GM12872 (cell line): ENCODE data around the gene GPC6.

ENCODE experiments used
- TF ChIP-seq, protein P1 (sequence below): IDR thresholded peaks from 3 replicates; pipeline ENCODE4 v1.5.1; 2011; ENCODE audit warnings: low read depth, mild to moderate bottlenecking, low read length, moderate library complexity; ENCODE audit not compliant: insufficient read depth

GPC6 gene

GRCh38 chr13:93262729-93263345 is 36.2 kb downstream of the GPC6 start:
- TF ChIP-seq, protein P1, sequence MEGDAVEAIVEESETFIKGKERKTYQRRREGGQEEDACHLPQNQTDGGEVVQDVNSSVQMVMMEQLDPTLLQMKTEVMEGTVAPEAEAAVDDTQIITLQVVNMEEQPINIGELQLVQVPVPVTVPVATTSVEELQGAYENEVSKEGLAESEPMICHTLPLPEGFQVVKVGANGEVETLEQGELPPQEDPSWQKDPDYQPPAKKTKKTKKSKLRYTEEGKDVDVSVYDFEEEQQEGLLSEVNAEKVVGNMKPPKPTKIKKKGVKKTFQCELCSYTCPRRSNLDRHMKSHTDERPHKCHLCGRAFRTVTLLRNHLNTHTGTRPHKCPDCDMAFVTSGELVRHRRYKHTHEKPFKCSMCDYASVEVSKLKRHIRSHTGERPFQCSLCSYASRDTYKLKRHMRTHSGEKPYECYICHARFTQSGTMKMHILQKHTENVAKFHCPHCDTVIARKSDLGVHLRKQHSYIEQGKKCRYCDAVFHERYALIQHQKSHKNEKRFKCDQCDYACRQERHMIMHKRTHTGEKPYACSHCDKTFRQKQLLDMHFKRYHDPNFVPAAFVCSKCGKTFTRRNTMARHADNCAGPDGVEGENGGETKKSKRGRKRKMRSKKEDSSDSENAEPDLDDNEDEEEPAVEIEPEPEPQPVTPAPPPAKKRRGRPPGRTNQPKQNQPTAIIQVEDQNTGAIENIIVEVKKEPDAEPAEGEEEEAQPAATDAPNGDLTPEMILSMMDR: no peak

DNA sequence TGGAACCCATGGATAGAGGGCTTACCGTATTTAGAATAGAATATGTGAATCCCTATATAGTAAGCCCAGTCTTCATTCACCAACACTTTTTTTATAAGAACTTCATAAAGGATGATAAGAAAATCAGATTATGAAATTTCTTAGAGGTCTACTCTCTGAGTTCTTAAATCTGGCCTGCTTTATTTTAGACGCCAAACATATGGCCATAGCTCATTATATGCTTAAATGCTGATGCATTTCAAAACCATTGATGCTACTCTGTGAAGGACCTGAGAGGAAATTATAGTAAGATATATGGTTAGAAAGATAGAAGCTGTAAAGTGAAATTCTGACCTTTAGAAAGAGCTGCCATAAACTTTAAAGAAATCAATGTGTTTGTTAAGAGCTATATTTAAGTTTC is 38.3 kb downstream of the GPC6 start:
- TF ChIP-seq, protein P1: no peak

DNA sequence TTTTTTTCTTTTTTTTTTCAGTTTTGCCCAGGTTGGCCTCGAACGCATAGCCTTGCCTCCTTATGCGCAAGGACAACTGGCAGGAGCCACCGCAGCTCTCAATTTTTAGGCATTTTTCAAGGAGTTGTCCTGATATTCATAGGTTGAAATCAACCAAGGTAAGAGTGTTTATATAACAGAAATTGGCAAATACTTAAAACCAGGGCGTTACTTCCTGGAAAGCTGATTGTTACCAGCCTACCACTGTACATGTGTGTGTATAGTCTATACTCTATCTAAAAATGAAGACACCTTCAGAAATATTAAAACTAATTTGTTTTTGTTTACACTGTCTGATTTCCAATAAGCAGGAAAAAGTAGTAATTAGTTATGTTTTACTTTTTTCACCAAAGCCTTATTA is 39.2 kb downstream of the GPC6 start:
- TF ChIP-seq, protein P1: no peak

DNA sequence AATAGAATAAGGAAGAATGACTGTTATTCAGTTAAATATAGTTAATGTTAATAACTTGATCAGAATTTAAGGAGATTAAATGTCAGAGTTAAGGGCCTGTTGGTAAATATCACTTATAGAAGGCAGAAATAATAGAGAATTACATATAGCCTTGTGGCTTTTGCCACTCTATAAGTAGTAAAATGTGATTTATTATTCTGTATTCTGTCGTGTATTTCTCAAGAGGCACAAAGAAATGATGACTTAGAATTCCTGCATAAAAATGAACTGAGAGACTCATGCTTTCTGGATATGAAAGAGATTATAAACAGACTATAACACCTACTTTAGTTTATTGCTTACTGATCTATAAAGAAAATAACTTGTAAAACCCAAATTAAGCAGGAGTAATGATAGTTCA is 40.1 kb downstream of the GPC6 start:
- TF ChIP-seq, protein P1: no peak

GRCh38 chr13:93268327-93269028 is 41.9 kb downstream of the GPC6 start:
- TF ChIP-seq, protein P1: no peak

- TF ChIP-seq, protein P1: no peak
Measured at GRCh38 chr13:93270769-93271742, 44.4 kb downstream of the GPC6 start.

GRCh38 chr13:93279982-93280381 is 53.4 kb downstream of the GPC6 start:
- TF ChIP-seq, protein P1: no peak
